HepG2 (cell line): ENCODE results near the gene B4GALT5. TPM values are rescaled to one million over a fixed set of nuclear protein-coding genes. Genes with fewer than 3 reads are reported as not detected.
A peak's percentile ranks its signal among the peaks of the same experiment; 100 is the strongest.

ENCODE experiments used
- ATAC-seq: fragments of 200-7000 bp; cut with Tn5 transposase; 3 replicates; pipeline ENCODE4 v1.9.1; 2020; ENCODE audit warnings: mild to moderate bottlenecking, moderate library complexity
- BruUV-seq: library from RNA; stranded (reverse); fragments of 400-500 nt; replicated peaks from 2 replicates; lab custom pipeline; 2021; lab: Mats Ljungman, UMichigan
- CTCF ChIA-PET: fragments of 300-600 bp; formaldehyde crosslinking; extraction: SDS; loops from one replicate; lab custom pipeline; 2021; ENCODE audit warnings: low total read pairs, inconsistent platforms, low intra/inter-chr PET ratio; lab: Yijun Ruan, JAX
- POLR2A ChIA-PET: fragments of 350-600 bp; sonication (Branson Sonifier 250); formaldehyde crosslinking; loops from one replicate; lab custom pipeline; 2020; ENCODE audit warnings: antibody characterized with exemption, inconsistent platforms; lab: Yijun Ruan, JAX
- DNase-seq: peaks from one replicate; pipeline ENCODE4 v3.0.0-alpha.2; 2015; ENCODE audit warnings: low spot score
- FAIRE-seq: peaks from 3 replicates; lab custom pipeline; 2011; peaks lifted over from hg19 to GRCh38; lab: Jason Lieb, UNC
- H2AFZ ChIP-seq: one replicate; pipeline ENCODE4 v1.6.1; 2011; ENCODE audit warnings: low read length, inconsistent platforms
- H3K27ac ChIP-seq: fragments of 300-600 bp; 3 replicates; pipeline ENCODE4 v1.8.0; 2011; ENCODE audit warnings: mixed run types, mild to moderate bottlenecking, mixed read lengths, low read length, inconsistent platforms; ENCODE audit not compliant: insufficient read depth; ENCODE audit errors: extremely low read length
- H3K27me3 ChIP-seq, 2 experiments: fragments of 200-600 bp in 1 of 2; 2 replicates in 1 of 2; 3 replicates in 1 of 2; pipeline versions ENCODE4 v1.6.0 to v1.8.0; 2011; ENCODE audit warnings: low read length in 2 of 2, mild to moderate bottlenecking in 2 of 2, moderate library complexity in 2 of 2, inconsistent platforms in 1 of 2; ENCODE audit not compliant: insufficient read depth in 2 of 2, control insufficient read depth in 1 of 2
- H3K36me3 ChIP-seq, 2 experiments: fragments of 200-600 bp in 1 of 2; replicated peaks in 1 of 2; 2 replicates in 1 of 2; 3 replicates in 1 of 2; pipeline versions ENCODE4 v1.5.1 to v1.8.0; 2011; ENCODE audit warnings: low read length in 2 of 2, inconsistent platforms in 1 of 2; ENCODE audit not compliant: insufficient read depth in 2 of 2, control insufficient read depth in 1 of 2
- H3K4me1 ChIP-seq: 2 replicates; pipeline ENCODE4 v1.5.1; 2012; ENCODE audit warnings: low read length, inconsistent platforms; ENCODE audit not compliant: insufficient read depth
- H3K4me2 ChIP-seq: 2 replicates; pipeline ENCODE4 v1.6.0; 2011; ENCODE audit warnings: low read depth, low read length, inconsistent platforms
- H3K4me3 ChIP-seq, 3 experiments: fragments of 200-600 bp in 1 of 3; sonication (generic), shearing (Covaris generic) in 1 of 3; replicated peaks in 1 of 3; 2 replicates each; pipeline ENCODE4 v1.5.1; 2011 to 2016; ENCODE audit warnings: low read length in 3 of 3, inconsistent platforms in 2 of 3, low read depth in 2 of 3, mild to moderate bottlenecking in 2 of 3, control low read depth in 1 of 3, mixed read lengths in 1 of 3; ENCODE audit not compliant: insufficient read depth in 1 of 3
- H3K79me2 ChIP-seq: one replicate; pipeline ENCODE4 v1.6.1; 2011; ENCODE audit warnings: low read length, inconsistent platforms; ENCODE audit not compliant: insufficient read depth
- H3K9ac ChIP-seq: 2 replicates; pipeline ENCODE4 v1.6.0; 2011; ENCODE audit warnings: mild to moderate bottlenecking, low read depth, low read length, inconsistent platforms; ENCODE audit not compliant: insufficient read depth
- H3K9me3 ChIP-seq: 2 replicates; pipeline ENCODE4 v1.5.1; 2012; ENCODE audit warnings: mild to moderate bottlenecking, low read length
- H4K20me1 ChIP-seq: 2 replicates; pipeline ENCODE4 v1.6.0; 2011; ENCODE audit warnings: inconsistent platforms, mild to moderate bottlenecking, low read length, moderate library complexity; ENCODE audit not compliant: insufficient read depth
- ARID3A ChIP-seq: IDR thresholded peaks from 2 replicates; pipeline ENCODE4 v1.6.1; 2012; ENCODE audit warnings: low read depth, low read length, improper control_type of control experiment
- BCL6 ChIP-seq: IDR thresholded peaks from 2 replicates; pipeline ENCODE4 v1.6.1; 2016; ENCODE audit warnings: missing genetic modification reagents, missing compliant biosample characterization
- CEBPG ChIP-seq: IDR thresholded peaks from 2 replicates; pipeline ENCODE4 v1.6.1; 2016
- CREB1 ChIP-seq, 2 experiments: fragments of 450-650 bp in 1 of 2; IDR thresholded peaks; 2 replicates each; pipeline ENCODE4 v1.6.1; 2016 to 2017; ENCODE audit warnings: control low read depth in 1 of 2, mild to moderate bottlenecking in 1 of 2, missing compliant biosample characterization in 1 of 2, missing genetic modification characterization in 1 of 2
- CREBL2 ChIP-seq: sonication (generic); formaldehyde crosslinking; IDR thresholded peaks from 2 replicates; pipeline ENCODE4 v1.8.1; 2023; ENCODE audit warnings: missing genetic modification reagents, mild to moderate bottlenecking, borderline replicate concordance
- FOXP1 ChIP-seq, 2 experiments: fragments of 450-650 bp in 1 of 2; IDR thresholded peaks; 2 replicates each; pipeline ENCODE4 v1.6.1; 2017 to 2018; ENCODE audit warnings: antibody characterized with exemption in 1 of 2
- GPN1 ChIP-seq: sonication (generic); formaldehyde crosslinking; IDR thresholded peaks from 2 replicates; pipeline ENCODE4 v1.5.1; 2020; ENCODE audit warnings: missing genetic modification reagents, borderline replicate concordance
- HOXA5 ChIP-seq: sonication (generic); formaldehyde crosslinking; IDR thresholded peaks from 2 replicates; pipeline ENCODE4 v1.4.0; 2020; ENCODE audit warnings: missing genetic modification reagents
- HOXD1 ChIP-seq: sonication (generic); formaldehyde crosslinking; IDR thresholded peaks from 2 replicates; pipeline ENCODE4 v1.5.0; 2020; ENCODE audit warnings: missing genetic modification reagents
- LCORL ChIP-seq, 2 experiments: fragments of 450-650 bp in 1 of 2; sonication (generic) in 1 of 2; formaldehyde crosslinking in 1 of 2; IDR thresholded peaks; 2 replicates each; pipeline versions ENCODE4 v1.5.0 to v1.6.1; 2017 to 2020; ENCODE audit warnings: antibody characterized with exemption in 1 of 2, missing genetic modification reagents in 1 of 2
- MAFK ChIP-seq, 2 experiments: IDR thresholded peaks in 1 of 2; conservative IDR thresholded peaks in 1 of 2; 2 replicates each; pipeline ENCODE4 v1.6.1; 2011; ENCODE audit warnings: improper control_type of control experiment in 2 of 2, low read length in 2 of 2
- MED8 ChIP-seq: sonication (generic); formaldehyde crosslinking; IDR thresholded peaks from 2 replicates; pipeline ENCODE4 v1.8.1; 2023; ENCODE audit warnings: mild to moderate bottlenecking, missing genetic modification reagents; ENCODE audit not compliant: insufficient replicate concordance
- MEIS1 ChIP-seq: sonication (generic); formaldehyde crosslinking; IDR thresholded peaks from 2 replicates; pipeline ENCODE4 v1.9.0; 2021; ENCODE audit warnings: mild to moderate bottlenecking, missing genetic modification reagents, moderate library complexity, borderline replicate concordance
- MZF1 ChIP-seq: sonication (generic); formaldehyde crosslinking; IDR thresholded peaks from 2 replicates; pipeline ENCODE4 v1.8.1; 2023; ENCODE audit warnings: mild to moderate bottlenecking, missing genetic modification reagents, borderline replicate concordance
- NR2F2 ChIP-seq: IDR thresholded peaks from 2 replicates; pipeline ENCODE4 v1.6.1; 2012; ENCODE audit warnings: low read depth, inconsistent platforms, borderline replicate concordance
- POGZ ChIP-seq: sonication (generic); formaldehyde crosslinking; IDR thresholded peaks from 2 replicates; pipeline ENCODE4 v1.4.0; 2020; ENCODE audit warnings: mild to moderate bottlenecking, missing genetic modification reagents
- RARA ChIP-seq: IDR thresholded peaks from 2 replicates; pipeline ENCODE4 v1.6.1; 2016; ENCODE audit warnings: missing genetic modification reagents, missing compliant biosample characterization
- RXRB ChIP-seq: IDR thresholded peaks from 2 replicates; pipeline ENCODE4 v1.6.1; 2016; ENCODE audit warnings: borderline replicate concordance, missing genetic modification reagents, missing compliant biosample characterization
- SOX5 ChIP-seq: IDR thresholded peaks from 2 replicates; pipeline ENCODE4 v1.6.1; 2016; ENCODE audit warnings: borderline replicate concordance
- ZNF20 ChIP-seq: sonication (generic); formaldehyde crosslinking; IDR thresholded peaks from 2 replicates; pipeline ENCODE4 v1.4.0; 2020; ENCODE audit warnings: mild to moderate bottlenecking, moderate library complexity, missing genetic modification reagents
- ZNF225 ChIP-seq: sonication (generic); formaldehyde crosslinking; IDR thresholded peaks from 2 replicates; pipeline ENCODE4 v1.4.0; 2020; ENCODE audit warnings: mild to moderate bottlenecking, missing genetic modification reagents
- ZNF253 ChIP-seq: sonication (generic); formaldehyde crosslinking; IDR thresholded peaks from 2 replicates; pipeline ENCODE4 v1.8.0; 2022; ENCODE audit warnings: mild to moderate bottlenecking, missing genetic modification reagents, borderline replicate concordance
- ZNF605 ChIP-seq: sonication (generic); formaldehyde crosslinking; IDR thresholded peaks from 2 replicates; pipeline ENCODE4 v1.8.0; 2022; ENCODE audit warnings: mild to moderate bottlenecking, missing genetic modification reagents
- ZNF788 ChIP-seq: sonication (generic); formaldehyde crosslinking; IDR thresholded peaks from 2 replicates; pipeline ENCODE4 v1.5.0; 2020; ENCODE audit warnings: mild to moderate bottlenecking, missing genetic modification reagents, borderline replicate concordance
- WGBS: methylation state at CpG from one replicate; pipeline ENCODE4 v1.1.6; 2017; ENCODE audit warnings: low lambda C conversion rate; 5-methylcytosine and 5-hydroxymethylcytosine counted together
- in situ Hi-C: cut with HindIII; loops from 2 replicates; pipeline ENCODE4 v1.10.0; 2017; ENCODE audit warnings: low pct_unique_long_range_greater_than_20kb; ENCODE audit not compliant: extremely low pct_ligation_motif_present
- intact Hi-C: fragments of 100-400 bp; cut with micrococcal nuclease; formaldehyde crosslinking; loops from one replicate; pipeline ENCODE4 v1.10.0; 2022; ENCODE audit not compliant: unreplicated experiment
- polyA plus RNA-seq, 8 experiments: library from polyadenylated mRNA; depleted of rRNA in 3 of 8; stranded (reverse) in 7 of 8; unstranded in 1 of 8; fragments of >200 nt; fragmentation: Illumina TruSeq in 4 of 8; extraction: Trizol in 4 of 8; gene quantifications; 2 replicates each; pipeline versions ENCODE4 v1.2.1 to v1.2.3, GENCODE V29; 2011 to 2016; ENCODE audit warnings: low read depth in 4 of 8, missing spikeins in 1 of 8, mixed read lengths in 1 of 8; ENCODE audit not compliant: insufficient read depth in 1 of 8
- total RNA-seq, 5 experiments: library from RNA; depleted of rRNA; stranded (reverse); fragments of >200 nt; fragmentation: Illumina TruSeq; extraction: Trizol; gene quantifications; 2 replicates each; pipeline ENCODE4 v1.2.3, GENCODE V29; 2016; ENCODE audit warnings: low read depth in 1 of 5

B4GALT5 gene
- total and polyA plus RNA-seq, 2 of the 13 experiments (the other 11 are each of a cell fraction or from before 2014, with no cell fraction given), result 27.3 to 30.9 TPM

- Histone ChIP-seq H3K9ac (no peak overlapping the region), H3K9me3 (no peaks in the 10 kb centered on the region), H4K20me1 (peaks cover 18% of the 10 kb centered on the region), H3K79me2 (peaks cover 100% of the 10 kb centered on the region), H3K4me1 (peaks cover 96% of the 10 kb centered on the region), H3K4me3 (no peak overlapping the region), H3K36me3 (no peaks in the 10 kb centered on the region), H3K27me3 (no peaks in the 10 kb centered on the region), H2AFZ (no peak overlapping the region), H3K27ac (no peak overlapping the region), H3K4me2 (peak overlapping the region; percentile 6; the same call in 1 of the 2 replicates)
- ATAC-seq (no peak), FAIRE-seq (no peak), DNase-seq (no peak)
- BruUV-seq, result no TSS peak
- intact Hi-C loops, result no loop called here
- WGBS, result 41% methylated on average over 3 of the region's 3 CpGs
- ChIA-PET CTCF (no interaction called here), POLR2A (interaction anchor here (1.4 to 1.5 kb wide), 2 partner anchors 18 to 20 kb away, joined by 4 to 6 read pairs; partner anchors contain the start of gene B4GALT5)
- in situ Hi-C loops, result no loop called here
- TF ChIP-seq CEBPG (CRISPR knock-in tag), result peak; percentile 39; the same call in 1 of the 2 replicates
- TF ChIP-seq RXRB (CRISPR knock-in tag), result peak; percentile 17; the same call in 1 of the 2 replicates
- no peak for TF ChIP-seq POGZ (CRISPR knock-in tag)
- TF ChIP-seq RARA (CRISPR knock-in tag), result peak; percentile 32; the same call in 1 of the 2 replicates
- TF ChIP-seq HOXA5 (CRISPR knock-in tag), result peak; percentile 97
- no peak for TF ChIP-seq CREBL2 (CRISPR knock-in tag)
- no peak for TF ChIP-seq ZNF788 (CRISPR knock-in tag)
- peak; percentile 60 for TF ChIP-seq SOX5
- TF ChIP-seq FOXP1 (IDR thresholded peaks at IDR 0.05), result no peak
- 0 out of 2 replicates have a peak, but pooled peaks have one; percentile 44 for TF ChIP-seq FOXP1 (CRISPR knock-in tag; IDR thresholded peaks at IDR 0.05)
- TF ChIP-seq MED8 (CRISPR knock-in tag), result no peak
- TF ChIP-seq LCORL (IDR thresholded peaks at IDR 0.05), result no peak
- 0 out of 2 replicates have a peak, but pooled peaks have one; percentile 17 for TF ChIP-seq LCORL (CRISPR knock-in tag; IDR thresholded peaks at IDR 0.05)
- TF ChIP-seq ZNF225 (CRISPR knock-in tag), result no peak
- peak; percentile 84 for TF ChIP-seq NR2F2
- TF ChIP-seq GPN1 (CRISPR knock-in tag), result no peak
- TF ChIP-seq MEIS1 (CRISPR knock-in tag), result peak; percentile 70; the same call in 1 of the 2 replicates
- no peak for TF ChIP-seq ZNF20 (CRISPR knock-in tag)
- no peak for TF ChIP-seq CREB1 (IDR thresholded peaks at IDR 0.05)
- 0 out of 2 replicates have a peak, but pooled peaks have one; percentile 36 for TF ChIP-seq CREB1 (CRISPR knock-in tag; IDR thresholded peaks at IDR 0.05)
- TF ChIP-seq ARID3A, result peak; percentile 39
- no peak for TF ChIP-seq MZF1 (CRISPR knock-in tag)
- TF ChIP-seq BCL6 (CRISPR knock-in tag), result 0 out of 2 replicates have a peak, but pooled peaks have one; percentile 31
- no peak for TF ChIP-seq ZNF605 (CRISPR knock-in tag)
- peak; percentile 89 to 90 for TF ChIP-seq MAFK (conservative IDR thresholded peaks at IDR 0.05 in 1 of 2, IDR thresholded peaks at IDR 0.05 in 1 of 2; ENCODE audit: low read length in 2 of 2)
- peak; percentile 99 for TF ChIP-seq HOXD1 (CRISPR knock-in tag)
- no peak for TF ChIP-seq ZNF253 (CRISPR knock-in tag)
Measured at GRCh38 chr20:49695830-49696229, 17.8 kb downstream of the B4GALT5 start.
